Measurements from ENCODE around the gene ASGR1.

- TF ChIP-seq CTCF (IDR thresholded peaks at IDR 0.05) (no peak), POLR2A (IDR thresholded peaks at IDR 0.05) (no peak)
Observed at GRCh38 chr17:7220593-7221277, 41.6 kb upstream of the ASGR1 start.
